GM23338 (cell line): Measurements from ENCODE around the gene OMG. TPM values are rescaled to one million over a fixed set of nuclear protein-coding genes. Genes with fewer than 3 reads are reported as not detected.

Experiments
- ATAC-seq: fragments of 200-7000 bp; cut with Tn5 transposase; 3 replicates; pipeline ENCODE4 v1.9.1; 2020
- DNase-seq: peaks from one replicate; pipeline ENCODE4 v3.0.0-alpha.2; 2015; ENCODE audit warnings: low spot score
- H2AFZ ChIP-seq: fragments of 200-600 bp; sonication (generic); 2 replicates; pipeline ENCODE4 v1.8.0; 2016; ENCODE audit warnings: antibody characterized with exemption, mild to moderate bottlenecking, moderate library complexity
- H3F3A ChIP-seq: fragments of 200-600 bp; sonication (generic); replicated peaks from 2 replicates; pipeline ENCODE4 v1.8.0; 2017; ENCODE audit warnings: antibody characterized with exemption, mixed run types, low read depth
- H3K27ac ChIP-seq: fragments of 200-600 bp; sonication (generic); 2 replicates; pipeline ENCODE4 v1.6.1; 2016; ENCODE audit warnings: low read depth
- H3K27me3 ChIP-seq: fragments of 200-600 bp; sonication (generic); 2 replicates; pipeline ENCODE4 v1.8.0; 2016; ENCODE audit warnings: mild to moderate bottlenecking, mixed run types, moderate library complexity; ENCODE audit not compliant: insufficient read depth
- H3K36me3 ChIP-seq: fragments of 200-600 bp; sonication (generic); 2 replicates; pipeline ENCODE4 v1.8.0; 2016; ENCODE audit warnings: mild to moderate bottlenecking; ENCODE audit not compliant: insufficient read depth
- H3K4me1 ChIP-seq: fragments of 200-600 bp; sonication (generic); 2 replicates; pipeline ENCODE4 v1.8.0; 2016; ENCODE audit warnings: mild to moderate bottlenecking, moderate library complexity; ENCODE audit not compliant: insufficient read depth
- H3K4me2 ChIP-seq: fragments of 200-600 bp; sonication (generic); 2 replicates; pipeline ENCODE4 v1.7.1; 2017; ENCODE audit warnings: mixed run types
- H3K4me3 ChIP-seq: fragments of 200-600 bp; sonication (generic); 2 replicates; pipeline ENCODE4 v1.6.1; 2016; ENCODE audit warnings: mixed run types
- H3K79me2 ChIP-seq: fragments of 200-600 bp; sonication (generic); replicated peaks from 2 replicates; pipeline ENCODE4 v1.8.0; 2017; ENCODE audit warnings: mild to moderate bottlenecking; ENCODE audit not compliant: insufficient read depth
- H3K9me2 ChIP-seq: fragments of 200-600 bp; sonication (generic); 2 replicates; pipeline ENCODE4 v1.8.0; 2017; ENCODE audit not compliant: insufficient read depth
- H4K20me1 ChIP-seq: fragments of 200-600 bp; sonication (generic); replicated peaks from 2 replicates; pipeline ENCODE4 v1.8.0; 2017; ENCODE audit warnings: mild to moderate bottlenecking; ENCODE audit not compliant: insufficient read depth
- H3K27ac Mint-ChIP-seq: 2 replicates; pipeline ENCODE4 v1.8.0; 2020; ENCODE audit warnings: inconsistent platforms, mild to moderate bottlenecking, moderate library complexity, mixed read lengths
- H3K27me3 Mint-ChIP-seq: 3 replicates; pipeline ENCODE4 v1.8.0; 2022; ENCODE audit warnings: low read depth, mild to moderate bottlenecking, moderate library complexity, mixed read lengths, inconsistent platforms; ENCODE audit not compliant: insufficient read depth, poor library complexity
- H3K36me3 Mint-ChIP-seq: 3 replicates; pipeline ENCODE4 v1.8.0; 2021; ENCODE audit warnings: low read depth, mild to moderate bottlenecking, inconsistent platforms, moderate library complexity, mixed read lengths
- H3K4me1 Mint-ChIP-seq: 3 replicates; pipeline ENCODE4 v1.8.0; 2020; ENCODE audit warnings: mild to moderate bottlenecking, inconsistent platforms, mixed read lengths
- H3K4me3 Mint-ChIP-seq: 3 replicates; pipeline ENCODE4 v1.8.0; 2021; ENCODE audit warnings: moderate library complexity, mild to moderate bottlenecking, inconsistent platforms, mixed read lengths
- H3K9me3 Mint-ChIP-seq: 3 replicates; pipeline ENCODE4 v1.8.0; 2020; ENCODE audit warnings: moderate library complexity, mild to moderate bottlenecking, inconsistent platforms, mixed read lengths
- EZH2 ChIP-seq: fragments of 200-600 bp; sonication (generic); IDR thresholded peaks from one replicate; pipeline ENCODE4 v1.8.0; 2017; ENCODE audit warnings: antibody characterized with exemption, mild to moderate bottlenecking, low read depth; ENCODE audit not compliant: unreplicated experiment
- EZH2phosphoT487 ChIP-seq: fragments of 200-600 bp; sonication (generic); IDR thresholded peaks from one replicate; pipeline ENCODE4 v1.8.1; 2018; ENCODE audit warnings: antibody characterized with exemption; ENCODE audit not compliant: unreplicated experiment
- NANOG ChIP-seq: IDR thresholded peaks from 2 replicates; pipeline ENCODE4 v1.6.1; 2016; ENCODE audit warnings: antibody characterized with exemption, borderline replicate concordance
- POLR2AphosphoS5 ChIP-seq: IDR thresholded peaks from 2 replicates; pipeline ENCODE4 v1.6.1; 2016; ENCODE audit warnings: antibody characterized with exemption, low read depth
- polyA plus RNA-seq: library from polyadenylated mRNA; unstranded; fragments of >200 nt; fragmentation: Nextera tagmentation; extraction: Ambion mirVana; gene quantifications from 2 replicates; pipeline ENCODE4 v1.2.1, GENCODE V29; 2016
- total RNA-seq: library from RNA; depleted of rRNA; stranded (reverse); fragments of >200 nt; shearing (Covaris generic); gene quantifications from 2 replicates; pipeline ENCODE4 v1.2.3, GENCODE V29; 2014
- TF ChIP-seq, protein P1 (sequence below): fragments of 250-450 bp; sonication (Bioruptor Pico); IDR thresholded peaks from 2 replicates; pipeline ENCODE4 v1.5.0; 2020; ENCODE audit warnings: mild to moderate bottlenecking, moderate library complexity
- TF ChIP-seq, protein P2 (sequence below): IDR thresholded peaks from one replicate; pipeline ENCODE4 v1.6.1; 2018; ENCODE audit warnings: antibody characterized with exemption; ENCODE audit not compliant: unreplicated experiment

OMG gene
- total and polyA plus RNA-seq, 2 experiments from 2014 or later, result 0.71 TPM; not detected in 1

DNA sequence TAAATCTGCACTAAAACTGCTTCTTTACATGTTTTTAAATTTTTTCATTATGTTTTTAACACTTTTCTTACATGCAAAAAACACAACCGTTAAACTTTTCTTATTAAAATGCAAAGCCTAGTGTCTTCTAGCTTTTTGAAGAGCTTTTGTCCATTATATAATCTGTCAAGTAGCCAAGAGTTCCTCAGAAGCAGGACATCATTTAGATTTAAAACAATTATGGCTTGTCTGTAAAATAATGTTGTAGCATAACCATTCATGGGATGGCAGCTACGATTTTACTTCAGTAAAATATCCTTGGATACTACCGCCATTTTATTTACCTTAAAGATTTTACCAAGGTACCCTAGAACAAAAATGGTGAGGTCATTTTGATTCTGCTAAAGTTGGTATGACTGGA, 2.8 kb downstream of the OMG start:
- Histone ChIP-seq H4K20me1 (no peaks in the 10 kb centered on the region), H3K27me3 (no peaks in the 10 kb centered on the region), H3F3A (no peaks in the 10 kb centered on the region), H3K9me2 (no peaks in the 10 kb centered on the region), H3K36me3 (no peaks in the 10 kb centered on the region), H3K4me2 (no peak overlapping the region), H2AFZ (no peak overlapping the region), H3K4me3 (no peak overlapping the region), H3K4me1 (peaks cover 10% of the 10 kb centered on the region; the same call in 1 of the 2 replicates), H3K27ac (no peak overlapping the region), H3K79me2 (no peaks in the 10 kb centered on the region)
- ATAC-seq, result no peak
- DNase-seq, result no peak
- TF ChIP-seq EZH2phosphoT487, result no peak
- TF ChIP-seq POLR2AphosphoS5, result no peak
- TF ChIP-seq, protein P1, sequence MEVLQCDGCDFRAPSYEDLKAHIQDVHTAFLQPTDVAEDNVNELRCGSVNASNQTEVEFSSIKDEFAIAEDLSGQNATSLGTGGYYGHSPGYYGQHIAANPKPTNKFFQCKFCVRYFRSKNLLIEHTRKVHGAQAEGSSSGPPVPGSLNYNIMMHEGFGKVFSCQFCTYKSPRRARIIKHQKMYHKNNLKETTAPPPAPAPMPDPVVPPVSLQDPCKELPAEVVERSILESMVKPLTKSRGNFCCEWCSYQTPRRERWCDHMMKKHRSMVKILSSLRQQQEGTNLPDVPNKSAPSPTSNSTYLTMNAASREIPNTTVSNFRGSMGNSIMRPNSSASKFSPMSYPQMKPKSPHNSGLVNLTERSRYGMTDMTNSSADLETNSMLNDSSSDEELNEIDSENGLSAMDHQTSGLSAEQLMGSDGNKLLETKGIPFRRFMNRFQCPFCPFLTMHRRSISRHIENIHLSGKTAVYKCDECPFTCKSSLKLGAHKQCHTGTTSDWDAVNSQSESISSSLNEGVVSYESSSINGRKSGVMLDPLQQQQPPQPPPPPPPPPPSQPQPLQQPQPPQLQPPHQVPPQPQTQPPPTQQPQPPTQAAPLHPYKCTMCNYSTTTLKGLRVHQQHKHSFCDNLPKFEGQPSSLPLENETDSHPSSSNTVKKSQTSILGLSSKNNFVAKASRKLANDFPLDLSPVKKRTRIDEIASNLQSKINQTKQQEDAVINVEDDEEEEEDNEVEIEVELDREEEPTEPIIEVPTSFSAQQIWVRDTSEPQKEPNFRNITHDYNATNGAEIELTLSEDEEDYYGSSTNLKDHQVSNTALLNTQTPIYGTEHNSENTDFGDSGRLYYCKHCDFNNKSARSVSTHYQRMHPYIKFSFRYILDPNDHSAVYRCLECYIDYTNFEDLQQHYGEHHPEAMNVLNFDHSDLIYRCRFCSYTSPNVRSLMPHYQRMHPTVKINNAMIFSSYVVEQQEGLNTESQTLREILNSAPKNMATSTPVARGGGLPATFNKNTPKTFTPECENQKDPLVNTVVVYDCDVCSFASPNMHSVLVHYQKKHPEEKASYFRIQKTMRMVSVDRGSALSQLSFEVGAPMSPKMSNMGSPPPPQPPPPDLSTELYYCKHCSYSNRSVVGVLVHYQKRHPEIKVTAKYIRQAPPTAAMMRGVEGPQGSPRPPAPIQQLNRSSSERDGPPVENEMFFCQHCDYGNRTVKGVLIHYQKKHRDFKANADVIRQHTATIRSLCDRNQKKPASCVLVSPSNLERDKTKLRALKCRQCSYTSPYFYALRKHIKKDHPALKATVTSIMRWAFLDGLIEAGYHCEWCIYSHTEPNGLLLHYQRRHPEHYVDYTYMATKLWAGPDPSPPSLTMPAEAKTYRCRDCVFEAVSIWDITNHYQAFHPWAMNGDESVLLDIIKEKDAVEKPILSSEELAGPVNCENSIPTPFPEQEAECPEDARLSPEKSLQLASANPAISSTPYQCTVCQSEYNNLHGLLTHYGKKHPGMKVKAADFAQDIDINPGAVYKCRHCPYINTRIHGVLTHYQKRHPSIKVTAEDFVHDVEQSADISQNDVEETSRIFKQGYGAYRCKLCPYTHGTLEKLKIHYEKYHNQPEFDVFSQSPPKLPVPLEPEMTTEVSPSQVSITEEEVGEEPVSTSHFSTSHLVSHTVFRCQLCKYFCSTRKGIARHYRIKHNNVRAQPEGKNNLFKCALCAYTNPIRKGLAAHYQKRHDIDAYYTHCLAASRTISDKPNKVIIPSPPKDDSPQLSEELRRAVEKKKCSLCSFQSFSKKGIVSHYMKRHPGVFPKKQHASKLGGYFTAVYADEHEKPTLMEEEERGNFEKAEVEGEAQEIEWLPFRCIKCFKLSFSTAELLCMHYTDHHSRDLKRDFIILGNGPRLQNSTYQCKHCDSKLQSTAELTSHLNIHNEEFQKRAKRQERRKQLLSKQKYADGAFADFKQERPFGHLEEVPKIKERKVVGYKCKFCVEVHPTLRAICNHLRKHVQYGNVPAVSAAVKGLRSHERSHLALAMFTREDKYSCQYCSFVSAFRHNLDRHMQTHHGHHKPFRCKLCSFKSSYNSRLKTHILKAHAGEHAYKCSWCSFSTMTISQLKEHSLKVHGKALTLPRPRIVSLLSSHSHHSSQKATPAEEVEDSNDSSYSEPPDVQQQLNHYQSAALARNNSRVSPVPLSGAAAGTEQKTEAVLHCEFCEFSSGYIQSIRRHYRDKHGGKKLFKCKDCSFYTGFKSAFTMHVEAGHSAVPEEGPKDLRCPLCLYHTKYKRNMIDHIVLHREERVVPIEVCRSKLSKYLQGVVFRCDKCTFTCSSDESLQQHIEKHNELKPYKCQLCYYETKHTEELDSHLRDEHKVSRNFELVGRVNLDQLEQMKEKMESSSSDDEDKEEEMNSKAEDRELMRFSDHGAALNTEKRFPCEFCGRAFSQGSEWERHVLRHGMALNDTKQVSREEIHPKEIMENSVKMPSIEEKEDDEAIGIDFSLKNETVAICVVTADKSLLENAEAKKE, result no peak
- no peak for TF ChIP-seq NANOG
- no peak for TF ChIP-seq EZH2
- Mint-ChIP-seq H3K9me3 (no peaks in the 10 kb centered on the region), H3K4me3 (no peak overlapping the region), H3K4me1 (peaks cover 15% of the 10 kb centered on the region), H3K27ac (no peak overlapping the region), H3K27me3 (peaks cover 2% of the 10 kb centered on the region), H3K36me3 (no peaks in the 10 kb centered on the region)

- Histone ChIP-seq H3K9me2 (no peaks in the 10 kb centered on the region), H3F3A (no peaks in the 10 kb centered on the region), H3K4me2 (no peak overlapping the region), H2AFZ (no peak overlapping the region), H3K27ac (no peak overlapping the region), H3K4me1 (peaks cover 10% of the 10 kb centered on the region; the same call in 1 of the 2 replicates), H3K4me3 (no peak overlapping the region), H3K79me2 (no peaks in the 10 kb centered on the region), H3K36me3 (no peaks in the 10 kb centered on the region), H4K20me1 (no peaks in the 10 kb centered on the region), H3K27me3 (no peaks in the 10 kb centered on the region)
- Mint-ChIP-seq H3K4me1 (peaks cover 15% of the 10 kb centered on the region), H3K36me3 (no peaks in the 10 kb centered on the region), H3K4me3 (no peak overlapping the region), H3K27ac (no peak overlapping the region), H3K27me3 (peaks cover 2% of the 10 kb centered on the region), H3K9me3 (no peaks in the 10 kb centered on the region)
- DNase-seq (no peak), ATAC-seq (no peak)
- TF ChIP-seq, protein P2, sequence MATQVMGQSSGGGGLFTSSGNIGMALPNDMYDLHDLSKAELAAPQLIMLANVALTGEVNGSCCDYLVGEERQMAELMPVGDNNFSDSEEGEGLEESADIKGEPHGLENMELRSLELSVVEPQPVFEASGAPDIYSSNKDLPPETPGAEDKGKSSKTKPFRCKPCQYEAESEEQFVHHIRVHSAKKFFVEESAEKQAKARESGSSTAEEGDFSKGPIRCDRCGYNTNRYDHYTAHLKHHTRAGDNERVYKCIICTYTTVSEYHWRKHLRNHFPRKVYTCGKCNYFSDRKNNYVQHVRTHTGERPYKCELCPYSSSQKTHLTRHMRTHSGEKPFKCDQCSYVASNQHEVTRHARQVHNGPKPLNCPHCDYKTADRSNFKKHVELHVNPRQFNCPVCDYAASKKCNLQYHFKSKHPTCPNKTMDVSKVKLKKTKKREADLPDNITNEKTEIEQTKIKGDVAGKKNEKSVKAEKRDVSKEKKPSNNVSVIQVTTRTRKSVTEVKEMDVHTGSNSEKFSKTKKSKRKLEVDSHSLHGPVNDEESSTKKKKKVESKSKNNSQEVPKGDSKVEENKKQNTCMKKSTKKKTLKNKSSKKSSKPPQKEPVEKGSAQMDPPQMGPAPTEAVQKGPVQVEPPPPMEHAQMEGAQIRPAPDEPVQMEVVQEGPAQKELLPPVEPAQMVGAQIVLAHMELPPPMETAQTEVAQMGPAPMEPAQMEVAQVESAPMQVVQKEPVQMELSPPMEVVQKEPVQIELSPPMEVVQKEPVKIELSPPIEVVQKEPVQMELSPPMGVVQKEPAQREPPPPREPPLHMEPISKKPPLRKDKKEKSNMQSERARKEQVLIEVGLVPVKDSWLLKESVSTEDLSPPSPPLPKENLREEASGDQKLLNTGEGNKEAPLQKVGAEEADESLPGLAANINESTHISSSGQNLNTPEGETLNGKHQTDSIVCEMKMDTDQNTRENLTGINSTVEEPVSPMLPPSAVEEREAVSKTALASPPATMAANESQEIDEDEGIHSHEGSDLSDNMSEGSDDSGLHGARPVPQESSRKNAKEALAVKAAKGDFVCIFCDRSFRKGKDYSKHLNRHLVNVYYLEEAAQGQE, result no peak
- no peak for TF ChIP-seq NANOG
Observed at GRCh38 chr17:31293581-31293980, 3.5 kb downstream of the OMG start.
